PC-3 (cell line): ENCODE data around the gene SP9.

Experiments
- EZH2phosphoT487 ChIP-seq: fragments of 300-600 bp; sonication (generic); IDR thresholded peaks from 2 replicates; pipeline ENCODE4 v1.6.1; 2018; ENCODE audit warnings: mild to moderate bottlenecking, antibody characterized with exemption, low read length, borderline replicate concordance
- TF ChIP-seq, protein P1 (sequence below): fragments of 300-600 bp; sonication (generic); conservative IDR thresholded peaks from 2 replicates; pipeline ENCODE4 v1.5.1; 2017; ENCODE audit warnings: antibody characterized with exemption, low read depth, mild to moderate bottlenecking, low read length

DNA sequence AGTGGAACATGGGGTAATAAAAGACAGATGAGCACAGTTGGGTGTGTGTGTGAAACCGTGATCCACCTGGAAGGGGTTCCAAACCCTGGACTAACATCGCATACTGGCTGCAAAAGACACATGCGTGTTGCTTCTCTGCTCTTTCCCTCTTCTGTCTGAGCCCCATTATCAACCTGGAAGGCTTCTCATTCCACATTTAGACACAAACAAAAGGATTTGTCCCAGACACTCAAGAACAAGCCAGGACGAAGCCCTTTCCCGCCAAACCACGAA is 7.0 kb upstream of the SP9 start:
- TF ChIP-seq, protein P1, sequence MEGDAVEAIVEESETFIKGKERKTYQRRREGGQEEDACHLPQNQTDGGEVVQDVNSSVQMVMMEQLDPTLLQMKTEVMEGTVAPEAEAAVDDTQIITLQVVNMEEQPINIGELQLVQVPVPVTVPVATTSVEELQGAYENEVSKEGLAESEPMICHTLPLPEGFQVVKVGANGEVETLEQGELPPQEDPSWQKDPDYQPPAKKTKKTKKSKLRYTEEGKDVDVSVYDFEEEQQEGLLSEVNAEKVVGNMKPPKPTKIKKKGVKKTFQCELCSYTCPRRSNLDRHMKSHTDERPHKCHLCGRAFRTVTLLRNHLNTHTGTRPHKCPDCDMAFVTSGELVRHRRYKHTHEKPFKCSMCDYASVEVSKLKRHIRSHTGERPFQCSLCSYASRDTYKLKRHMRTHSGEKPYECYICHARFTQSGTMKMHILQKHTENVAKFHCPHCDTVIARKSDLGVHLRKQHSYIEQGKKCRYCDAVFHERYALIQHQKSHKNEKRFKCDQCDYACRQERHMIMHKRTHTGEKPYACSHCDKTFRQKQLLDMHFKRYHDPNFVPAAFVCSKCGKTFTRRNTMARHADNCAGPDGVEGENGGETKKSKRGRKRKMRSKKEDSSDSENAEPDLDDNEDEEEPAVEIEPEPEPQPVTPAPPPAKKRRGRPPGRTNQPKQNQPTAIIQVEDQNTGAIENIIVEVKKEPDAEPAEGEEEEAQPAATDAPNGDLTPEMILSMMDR, result no peak
- TF ChIP-seq EZH2phosphoT487, result no peak
